Smooth muscle cell (in vitro differentiated cells): ENCODE results near the gene GRHL1. TPM values are rescaled to one million over a fixed set of nuclear protein-coding genes. Genes with fewer than 3 reads are reported as not detected.

Source experiments
- DNase-seq: peaks from one replicate; lab custom pipeline; 2025; ENCODE audit not compliant: unreplicated experiment; lab: John Stamatoyannopoulos, UW
- H2AFZ ChIP-seq: fragments of 200-600 bp; sonication (generic); 2 replicates; pipeline ENCODE4 v1.6.0; 2016; ENCODE audit warnings: antibody characterized with exemption, low read depth, mild to moderate bottlenecking
- H3F3A ChIP-seq: fragments of 200-600 bp; sonication (generic); 2 replicates; pipeline ENCODE4 v1.6.0; 2017; ENCODE audit warnings: antibody characterized with exemption, low read depth
- H3K27ac ChIP-seq: fragments of 200-600 bp; sonication (generic); 2 replicates; pipeline ENCODE4 v1.5.1; 2016; ENCODE audit warnings: low read depth, mild to moderate bottlenecking
- H3K27me3 ChIP-seq: fragments of 200-600 bp; sonication (generic); 2 replicates; pipeline ENCODE4 v1.6.1; 2016; ENCODE audit warnings: low read depth, mild to moderate bottlenecking
- H3K36me3 ChIP-seq: fragments of 200-600 bp; sonication (generic); 2 replicates; pipeline ENCODE4 v1.5.1; 2016; ENCODE audit warnings: low read depth
- H3K4me1 ChIP-seq: fragments of 200-600 bp; sonication (generic); 2 replicates; pipeline ENCODE4 v1.5.1; 2016; ENCODE audit warnings: low read depth
- H3K4me2 ChIP-seq: fragments of 200-600 bp; sonication (generic); 2 replicates; pipeline ENCODE4 v1.6.0; 2016; ENCODE audit warnings: mild to moderate bottlenecking
- H3K4me3 ChIP-seq: fragments of 200-600 bp; sonication (generic); 2 replicates; pipeline ENCODE4 v1.5.1; 2016; ENCODE audit warnings: mild to moderate bottlenecking
- H3K79me2 ChIP-seq: fragments of 200-600 bp; sonication (generic); 2 replicates; pipeline ENCODE4 v1.6.0; 2016; ENCODE audit warnings: low read depth, mild to moderate bottlenecking
- H3K9ac ChIP-seq: fragments of 200-600 bp; sonication (generic); 2 replicates; pipeline ENCODE4 v1.6.0; 2016; ENCODE audit warnings: low read depth
- H3K9me3 ChIP-seq: fragments of 200-600 bp; sonication (generic); replicated peaks from 2 replicates; pipeline ENCODE4 v1.5.1; 2016; ENCODE audit warnings: low read depth
- H4K20me1 ChIP-seq: fragments of 200-600 bp; sonication (generic); 2 replicates; pipeline ENCODE4 v1.6.0; 2016; ENCODE audit warnings: low read depth
- WGBS: methylation state at CpG from one replicate; pipeline ENCODE4 v1.1.7; 2016; ENCODE audit warnings: low lambda C conversion rate; 5-methylcytosine and 5-hydroxymethylcytosine counted together
- polyA plus RNA-seq: library from polyadenylated mRNA; unstranded; fragments of >200 nt; fragmentation: Nextera tagmentation; extraction: Ambion mirVana; gene quantifications from 2 replicates; pipeline ENCODE4 v1.2.1, GENCODE V29; 2016
- total RNA-seq: library from RNA; depleted of rRNA; stranded (reverse); fragments of >200 nt; gene quantifications from 2 replicates; pipeline ENCODE4 v1.2.3, GENCODE V29; 2014
- TF ChIP-seq, protein P1 (sequence below): fragments of 200-600 bp; sonication (generic); IDR thresholded peaks from 2 replicates; pipeline ENCODE4 v1.5.1; 2017; ENCODE audit warnings: borderline replicate concordance, mild to moderate bottlenecking, antibody characterized with exemption; ENCODE audit not compliant: insufficient read depth, poor library complexity, severe bottlenecking

The GRHL1 gene
- total and polyA plus RNA-seq, 2 experiments from 2014 or later, result 2.0 to 26.8 TPM

DNA sequence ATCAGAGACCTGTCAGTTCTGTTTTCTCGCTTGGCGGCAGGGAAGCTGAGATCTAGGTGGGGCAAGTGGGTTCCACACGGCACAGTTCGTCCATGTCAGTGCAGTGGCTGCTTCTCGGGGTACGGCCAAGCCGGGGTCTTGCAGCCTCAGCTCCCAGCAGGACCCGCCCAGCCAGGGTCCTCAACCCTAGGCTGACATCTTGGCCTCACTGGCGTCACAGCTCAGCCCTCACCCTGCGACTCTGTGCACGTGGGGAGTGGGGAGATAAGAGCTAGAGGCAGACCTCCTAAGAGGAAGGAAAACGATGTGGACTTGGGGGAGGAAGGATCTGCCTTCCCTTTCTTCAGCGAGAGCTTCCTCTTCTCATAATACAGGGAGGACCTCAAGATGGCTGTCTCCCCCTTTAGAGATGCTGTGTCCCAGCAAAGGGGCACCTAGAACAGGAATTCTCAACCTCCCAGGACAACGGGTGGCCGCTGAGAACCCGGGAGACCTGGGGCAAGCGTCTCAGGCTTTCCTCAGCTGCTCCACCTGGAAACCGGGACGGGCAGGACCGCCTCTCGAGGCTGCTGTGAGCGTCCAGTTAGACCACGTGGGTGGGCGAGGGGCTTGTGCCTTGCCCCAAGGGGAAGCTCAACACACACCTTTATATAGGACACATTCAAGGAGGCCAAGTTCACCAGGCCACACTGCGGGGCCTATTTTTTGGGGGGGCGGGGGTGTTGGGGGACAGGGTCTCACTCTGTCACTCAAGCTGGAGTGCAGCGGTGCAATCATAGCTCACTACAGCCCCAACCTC is 68.3 kb downstream of the GRHL1 start:
- H3K9ac ChIP-seq, result no peak overlapping the region
- no peaks in the 10 kb centered on the region for H3K4me1 ChIP-seq
- no peak overlapping the region for H2AFZ ChIP-seq
- H3K27ac ChIP-seq, result no peak overlapping the region
- no peaks in the 10 kb centered on the region for H3K27me3 ChIP-seq
- no peak overlapping the region for H3K4me3 ChIP-seq
- no peaks in the 10 kb centered on the region for H4K20me1 ChIP-seq
- H3K79me2 ChIP-seq, result no peaks in the 10 kb centered on the region
- TF ChIP-seq, protein P1, sequence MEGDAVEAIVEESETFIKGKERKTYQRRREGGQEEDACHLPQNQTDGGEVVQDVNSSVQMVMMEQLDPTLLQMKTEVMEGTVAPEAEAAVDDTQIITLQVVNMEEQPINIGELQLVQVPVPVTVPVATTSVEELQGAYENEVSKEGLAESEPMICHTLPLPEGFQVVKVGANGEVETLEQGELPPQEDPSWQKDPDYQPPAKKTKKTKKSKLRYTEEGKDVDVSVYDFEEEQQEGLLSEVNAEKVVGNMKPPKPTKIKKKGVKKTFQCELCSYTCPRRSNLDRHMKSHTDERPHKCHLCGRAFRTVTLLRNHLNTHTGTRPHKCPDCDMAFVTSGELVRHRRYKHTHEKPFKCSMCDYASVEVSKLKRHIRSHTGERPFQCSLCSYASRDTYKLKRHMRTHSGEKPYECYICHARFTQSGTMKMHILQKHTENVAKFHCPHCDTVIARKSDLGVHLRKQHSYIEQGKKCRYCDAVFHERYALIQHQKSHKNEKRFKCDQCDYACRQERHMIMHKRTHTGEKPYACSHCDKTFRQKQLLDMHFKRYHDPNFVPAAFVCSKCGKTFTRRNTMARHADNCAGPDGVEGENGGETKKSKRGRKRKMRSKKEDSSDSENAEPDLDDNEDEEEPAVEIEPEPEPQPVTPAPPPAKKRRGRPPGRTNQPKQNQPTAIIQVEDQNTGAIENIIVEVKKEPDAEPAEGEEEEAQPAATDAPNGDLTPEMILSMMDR, result no peak
- no peaks in the 10 kb centered on the region for H3K36me3 ChIP-seq
- DNase-seq, result no peak
- H3K9me3 ChIP-seq, result no peaks in the 10 kb centered on the region
- WGBS, result 86% methylated on average over 26 of the region's 27 CpGs
- no peaks in the 10 kb centered on the region for H3F3A ChIP-seq
- H3K4me2 ChIP-seq, result no peak overlapping the region

DNA sequence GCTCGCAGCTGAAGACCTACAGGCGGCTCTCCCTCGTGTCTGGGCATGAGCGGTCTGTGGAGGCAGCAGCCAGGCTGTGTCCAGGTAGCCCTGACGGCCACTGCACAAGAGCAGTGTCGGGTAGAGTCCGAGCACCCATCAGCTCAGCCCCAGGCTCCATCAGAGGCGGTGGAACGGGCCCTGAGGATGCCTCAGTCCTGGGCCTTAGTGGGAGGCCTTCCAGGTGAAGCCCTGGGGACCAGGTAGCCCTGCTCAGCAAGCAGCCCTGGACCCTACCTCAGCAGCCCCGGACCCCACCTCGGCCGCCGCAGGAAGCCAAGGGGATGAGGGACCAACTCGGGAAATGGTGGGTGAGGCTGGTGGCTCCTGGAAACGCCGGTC is 70.5 kb downstream of the GRHL1 start:
- Histone ChIP-seq H4K20me1 (no peaks in the 10 kb centered on the region), H2AFZ (no peak overlapping the region), H3K4me3 (no peak overlapping the region), H3K4me1 (no peaks in the 10 kb centered on the region), H3K27me3 (no peaks in the 10 kb centered on the region), H3K9ac (no peak overlapping the region), H3F3A (no peaks in the 10 kb centered on the region), H3K9me3 (no peaks in the 10 kb centered on the region), H3K4me2 (no peak overlapping the region), H3K36me3 (no peaks in the 10 kb centered on the region), H3K27ac (no peak overlapping the region), H3K79me2 (no peaks in the 10 kb centered on the region)
- 88% methylated on average over 16 of the region's 16 CpGs for WGBS
- TF ChIP-seq, protein P1, result no peak
- DNase-seq, result no peak

DNA sequence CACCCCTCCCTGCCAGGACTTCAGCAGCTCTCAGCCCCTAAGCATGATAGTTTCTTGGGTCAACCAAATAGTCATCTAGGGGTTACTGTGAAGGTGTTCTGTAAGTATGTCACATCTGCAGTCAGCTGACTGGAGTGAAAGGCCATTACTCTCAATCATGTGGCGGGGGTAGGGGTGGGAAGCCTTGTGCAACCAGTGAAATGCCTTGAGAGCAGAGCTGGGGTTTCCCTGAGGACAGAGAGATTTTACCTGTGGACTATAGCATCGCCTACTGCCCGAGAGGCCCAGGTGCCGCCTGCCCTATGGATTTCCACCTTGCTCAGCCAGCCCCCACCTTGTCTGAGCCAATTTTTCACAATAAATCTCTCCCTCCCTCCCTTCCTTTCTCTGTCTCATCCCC is 71.0 kb downstream of the GRHL1 start:
- TF ChIP-seq, protein P1, result no peak
- no peaks in the 10 kb centered on the region for H3K9me3 ChIP-seq
- H3K27me3 ChIP-seq, result no peaks in the 10 kb centered on the region
- H3K4me1 ChIP-seq, result no peaks in the 10 kb centered on the region
- H3K9ac ChIP-seq, result no peak overlapping the region
- no peaks in the 10 kb centered on the region for H3F3A ChIP-seq
- H3K36me3 ChIP-seq, result no peaks in the 10 kb centered on the region
- H3K79me2 ChIP-seq, result no peaks in the 10 kb centered on the region
- H3K4me2 ChIP-seq, result no peak overlapping the region
- no peak overlapping the region for H3K27ac ChIP-seq
- H3K4me3 ChIP-seq, result no peak overlapping the region
- 87% methylated on average over 4 of the region's 4 CpGs for WGBS
- H2AFZ ChIP-seq, result no peak overlapping the region
- no peaks in the 10 kb centered on the region for H4K20me1 ChIP-seq
- no peak for DNase-seq
